DMS79 treated with DMSO at 0.1 percent for 48 hours (cell line): ENCODE results near the gene DYNC1I1.

Experiments
- DNase-seq: peaks from one replicate; lab custom pipeline; 2025; lab: John Stamatoyannopoulos, UW

The DYNC1I1 gene

GRCh38 chr7:95861041-95861440, 88.7 kb downstream of the DYNC1I1 start:
- no peak for DNase-seq

GRCh38 chr7:95863623-95864022, 91.3 kb downstream of the DYNC1I1 start:
- no peak for DNase-seq

- DNase-seq: no peak
Measured at GRCh38 chr7:95865716-95866371, 93.5 kb downstream of the DYNC1I1 start.

- no peak for DNase-seq
Measured at GRCh38 chr7:95867309-95867708, 95.0 kb downstream of the DYNC1I1 start.

GRCh38 chr7:95871075-95871848, 98.9 kb downstream of the DYNC1I1 start:
- peak; percentile 56 for DNase-seq

GRCh38 chr7:95871896-95872295, 99.5 kb downstream of the DYNC1I1 start:
- DNase-seq: no peak

GRCh38 chr7:95874129-95874528, 101.8 kb downstream of the DYNC1I1 start:
- DNase-seq: no peak

GRCh38 chr7:95874541-95875265, 102.3 kb downstream of the DYNC1I1 start:
- DNase-seq: no peak

- DNase-seq: no peak
Measured at GRCh38 chr7:95875519-95875918, 103.2 kb downstream of the DYNC1I1 start.

GRCh38 chr7:95878677-95879076, 106.3 kb downstream of the DYNC1I1 start:
- no peak for DNase-seq

- DNase-seq: no peak
Measured at GRCh38 chr7:95881597-95881996, 109.2 kb downstream of the DYNC1I1 start.

GRCh38 chr7:95883217-95883616, 110.9 kb downstream of the DYNC1I1 start:
- DNase-seq: no peak

GRCh38 chr7:95886501-95887090, 114.2 kb downstream of the DYNC1I1 start:
- peak; percentile 34 for DNase-seq

GRCh38 chr7:95893484-95893883, 121.1 kb downstream of the DYNC1I1 start:
- no peak for DNase-seq

GRCh38 chr7:95897557-95898251, 125.3 kb downstream of the DYNC1I1 start:
- no peak for DNase-seq

- peak; percentile 19 for DNase-seq
Measured at GRCh38 chr7:95899919-95900513, 127.7 kb downstream of the DYNC1I1 start.

- DNase-seq: no peak
Measured at GRCh38 chr7:95901006-95901405, 128.7 kb downstream of the DYNC1I1 start.

- no peak for DNase-seq
Measured at GRCh38 chr7:95904099-95904498, 131.7 kb downstream of the DYNC1I1 start.

GRCh38 chr7:95905167-95905566, 132.8 kb downstream of the DYNC1I1 start:
- DNase-seq: no peak

GRCh38 chr7:95906851-95907250, 134.5 kb downstream of the DYNC1I1 start:
- DNase-seq: peak; percentile 56

GRCh38 chr7:95907337-95907736, 135.0 kb downstream of the DYNC1I1 start:
- peak; percentile 25 for DNase-seq
